GM23338 (cell line): ENCODE data around the gene SH2D4B. TPM values are rescaled to one million over a fixed set of nuclear protein-coding genes. Genes with fewer than 3 reads are reported as not detected.

ENCODE experiments used
- ATAC-seq: fragments of 200-7000 bp; cut with Tn5 transposase; 3 replicates; pipeline ENCODE4 v1.9.1; 2020
- DNase-seq: peaks from one replicate; pipeline ENCODE4 v3.0.0-alpha.2; 2015; ENCODE audit warnings: low spot score
- H2AFZ ChIP-seq: fragments of 200-600 bp; sonication (generic); 2 replicates; pipeline ENCODE4 v1.8.0; 2016; ENCODE audit warnings: antibody characterized with exemption, mild to moderate bottlenecking, moderate library complexity
- H3F3A ChIP-seq: fragments of 200-600 bp; sonication (generic); replicated peaks from 2 replicates; pipeline ENCODE4 v1.8.0; 2017; ENCODE audit warnings: antibody characterized with exemption, mixed run types, low read depth
- H3K27ac ChIP-seq: fragments of 200-600 bp; sonication (generic); 2 replicates; pipeline ENCODE4 v1.6.1; 2016; ENCODE audit warnings: low read depth
- H3K27me3 ChIP-seq: fragments of 200-600 bp; sonication (generic); 2 replicates; pipeline ENCODE4 v1.8.0; 2016; ENCODE audit warnings: mild to moderate bottlenecking, mixed run types, moderate library complexity; ENCODE audit not compliant: insufficient read depth
- H3K36me3 ChIP-seq: fragments of 200-600 bp; sonication (generic); 2 replicates; pipeline ENCODE4 v1.8.0; 2016; ENCODE audit warnings: mild to moderate bottlenecking; ENCODE audit not compliant: insufficient read depth
- H3K4me1 ChIP-seq: fragments of 200-600 bp; sonication (generic); 2 replicates; pipeline ENCODE4 v1.8.0; 2016; ENCODE audit warnings: mild to moderate bottlenecking, moderate library complexity; ENCODE audit not compliant: insufficient read depth
- H3K4me2 ChIP-seq: fragments of 200-600 bp; sonication (generic); 2 replicates; pipeline ENCODE4 v1.7.1; 2017; ENCODE audit warnings: mixed run types
- H3K4me3 ChIP-seq: fragments of 200-600 bp; sonication (generic); 2 replicates; pipeline ENCODE4 v1.6.1; 2016; ENCODE audit warnings: mixed run types
- H3K79me2 ChIP-seq: fragments of 200-600 bp; sonication (generic); replicated peaks from 2 replicates; pipeline ENCODE4 v1.8.0; 2017; ENCODE audit warnings: mild to moderate bottlenecking; ENCODE audit not compliant: insufficient read depth
- H3K9me2 ChIP-seq: fragments of 200-600 bp; sonication (generic); 2 replicates; pipeline ENCODE4 v1.8.0; 2017; ENCODE audit not compliant: insufficient read depth
- H4K20me1 ChIP-seq: fragments of 200-600 bp; sonication (generic); replicated peaks from 2 replicates; pipeline ENCODE4 v1.8.0; 2017; ENCODE audit warnings: mild to moderate bottlenecking; ENCODE audit not compliant: insufficient read depth
- H3K27ac Mint-ChIP-seq: 2 replicates; pipeline ENCODE4 v1.8.0; 2020; ENCODE audit warnings: inconsistent platforms, mild to moderate bottlenecking, moderate library complexity, mixed read lengths
- H3K27me3 Mint-ChIP-seq: 3 replicates; pipeline ENCODE4 v1.8.0; 2022; ENCODE audit warnings: low read depth, mild to moderate bottlenecking, moderate library complexity, mixed read lengths, inconsistent platforms; ENCODE audit not compliant: insufficient read depth, poor library complexity
- H3K36me3 Mint-ChIP-seq: 3 replicates; pipeline ENCODE4 v1.8.0; 2021; ENCODE audit warnings: low read depth, mild to moderate bottlenecking, inconsistent platforms, moderate library complexity, mixed read lengths
- H3K4me1 Mint-ChIP-seq: 3 replicates; pipeline ENCODE4 v1.8.0; 2020; ENCODE audit warnings: mild to moderate bottlenecking, inconsistent platforms, mixed read lengths
- H3K4me3 Mint-ChIP-seq: 3 replicates; pipeline ENCODE4 v1.8.0; 2021; ENCODE audit warnings: moderate library complexity, mild to moderate bottlenecking, inconsistent platforms, mixed read lengths
- H3K9me3 Mint-ChIP-seq: 3 replicates; pipeline ENCODE4 v1.8.0; 2020; ENCODE audit warnings: moderate library complexity, mild to moderate bottlenecking, inconsistent platforms, mixed read lengths
- CREB1 ChIP-seq: fragments of 250-450 bp; sonication (Bioruptor Pico); IDR thresholded peaks from 2 replicates; pipeline ENCODE4 v1.5.0; 2020; ENCODE audit warnings: low read depth, mild to moderate bottlenecking, moderate library complexity
- EZH2 ChIP-seq: fragments of 200-600 bp; sonication (generic); IDR thresholded peaks from one replicate; pipeline ENCODE4 v1.8.0; 2017; ENCODE audit warnings: antibody characterized with exemption, mild to moderate bottlenecking, low read depth; ENCODE audit not compliant: unreplicated experiment
- EZH2phosphoT487 ChIP-seq: fragments of 200-600 bp; sonication (generic); IDR thresholded peaks from one replicate; pipeline ENCODE4 v1.8.1; 2018; ENCODE audit warnings: antibody characterized with exemption; ENCODE audit not compliant: unreplicated experiment
- JUNB ChIP-seq: IDR thresholded peaks from one replicate; pipeline ENCODE4 v1.6.1; 2016; ENCODE audit warnings: antibody characterized with exemption; ENCODE audit not compliant: unreplicated experiment
- NANOG ChIP-seq: IDR thresholded peaks from 2 replicates; pipeline ENCODE4 v1.6.1; 2016; ENCODE audit warnings: antibody characterized with exemption, borderline replicate concordance
- POLR2AphosphoS5 ChIP-seq: IDR thresholded peaks from 2 replicates; pipeline ENCODE4 v1.6.1; 2016; ENCODE audit warnings: antibody characterized with exemption, low read depth
- STAT1 ChIP-seq: IDR thresholded peaks from one replicate; pipeline ENCODE4 v1.6.1; 2016; ENCODE audit warnings: antibody characterized with exemption; ENCODE audit not compliant: unreplicated experiment
- ZNF114 ChIP-seq: fragments of 250-450 bp; sonication (Bioruptor Pico); IDR thresholded peaks from 2 replicates; pipeline ENCODE4 v1.5.0; 2020; ENCODE audit warnings: mild to moderate bottlenecking, moderate library complexity
- ZNF331 ChIP-seq: fragments of 250-450 bp; sonication (Bioruptor Pico); IDR thresholded peaks from 2 replicates; pipeline ENCODE4 v1.5.0; 2020; ENCODE audit warnings: low read depth, mild to moderate bottlenecking, moderate library complexity
- polyA plus RNA-seq: library from polyadenylated mRNA; unstranded; fragments of >200 nt; fragmentation: Nextera tagmentation; extraction: Ambion mirVana; gene quantifications from 2 replicates; pipeline ENCODE4 v1.2.1, GENCODE V29; 2016
- total RNA-seq: library from RNA; depleted of rRNA; stranded (reverse); fragments of >200 nt; shearing (Covaris generic); gene quantifications from 2 replicates; pipeline ENCODE4 v1.2.3, GENCODE V29; 2014
- TF ChIP-seq, protein P1 (sequence below): IDR thresholded peaks from 2 replicates; pipeline ENCODE4 v1.6.1; 2016; ENCODE audit warnings: antibody characterized with exemption
- TF ChIP-seq, protein P2 (sequence below): IDR thresholded peaks from one replicate; pipeline ENCODE4 v1.6.1; 2018; ENCODE audit warnings: antibody characterized with exemption; ENCODE audit not compliant: unreplicated experiment
- TF ChIP-seq, protein P3 (sequence below), 2 experiments: fragments of 200-600 bp in 1 of 2; sonication (generic) in 1 of 2; conservative IDR thresholded peaks; 2 replicates each; pipeline versions ENCODE4 v1.5.1 to v1.6.1; 2016 to 2017; ENCODE audit warnings: antibody characterized with exemption in 2 of 2, low read depth in 2 of 2, mild to moderate bottlenecking in 2 of 2, moderate library complexity in 1 of 2
- TF ChIP-seq, protein P4 (sequence below): fragments of 250-450 bp; sonication (Bioruptor Pico); IDR thresholded peaks from 2 replicates; pipeline ENCODE4 v1.5.0; 2020; ENCODE audit warnings: mild to moderate bottlenecking, moderate library complexity

The SH2D4B gene
- total and polyA plus RNA-seq, 2 experiments from 2014 or later, result 0.08 TPM; not detected in 1

DNA sequence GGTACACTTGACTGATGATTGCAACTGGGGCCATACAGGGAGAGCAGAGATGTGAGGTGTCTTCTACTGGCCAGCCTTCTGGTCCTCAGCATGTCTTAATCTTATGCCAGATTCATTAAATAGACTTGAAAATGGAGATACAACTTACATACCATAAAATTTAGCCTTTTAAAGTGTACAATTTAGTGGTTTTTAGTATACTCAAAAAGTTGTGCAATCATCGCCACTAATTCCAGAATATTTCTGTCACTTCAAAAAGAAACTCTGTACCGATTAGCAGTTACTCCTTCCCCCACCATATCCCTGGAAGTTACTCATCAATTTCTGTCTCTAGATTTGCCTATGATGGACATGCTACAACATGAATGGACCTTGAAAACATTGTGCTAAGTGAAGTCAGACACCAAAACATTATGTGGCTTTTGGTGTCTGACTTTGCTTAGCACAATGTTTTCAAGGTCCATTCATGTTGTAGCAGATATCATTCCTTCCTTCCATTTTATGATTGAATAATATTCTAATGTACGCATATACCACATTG is 53.0 kb downstream of the SH2D4B start:
- Histone ChIP-seq H4K20me1 (no peaks in the 10 kb centered on the region), H3F3A (no peaks in the 10 kb centered on the region), H3K36me3 (no peaks in the 10 kb centered on the region), H3K4me1 (no peaks in the 10 kb centered on the region), H3K4me2 (no peak overlapping the region), H3K4me3 (no peak overlapping the region), H3K79me2 (no peaks in the 10 kb centered on the region), H3K9me2 (0 out of 2 replicates have a peak, but pooled peaks cover 2% of the 10 kb centered on the region), H3K27me3 (no peaks in the 10 kb centered on the region), H2AFZ (peak overlapping the region; percentile 72; the same call in 1 of the 2 replicates), H3K27ac (no peak overlapping the region)
- TF ChIP-seq NANOG (no peak), STAT1 (no peak), EZH2phosphoT487 (no peak), POLR2AphosphoS5 (no peak), JUNB (no peak), CREB1 (CRISPR knock-in tag) (no peak), EZH2 (no peak), ZNF331 (CRISPR knock-in tag) (no peak), ZNF114 (CRISPR knock-in tag) (no peak)
- TF ChIP-seq, protein P1, sequence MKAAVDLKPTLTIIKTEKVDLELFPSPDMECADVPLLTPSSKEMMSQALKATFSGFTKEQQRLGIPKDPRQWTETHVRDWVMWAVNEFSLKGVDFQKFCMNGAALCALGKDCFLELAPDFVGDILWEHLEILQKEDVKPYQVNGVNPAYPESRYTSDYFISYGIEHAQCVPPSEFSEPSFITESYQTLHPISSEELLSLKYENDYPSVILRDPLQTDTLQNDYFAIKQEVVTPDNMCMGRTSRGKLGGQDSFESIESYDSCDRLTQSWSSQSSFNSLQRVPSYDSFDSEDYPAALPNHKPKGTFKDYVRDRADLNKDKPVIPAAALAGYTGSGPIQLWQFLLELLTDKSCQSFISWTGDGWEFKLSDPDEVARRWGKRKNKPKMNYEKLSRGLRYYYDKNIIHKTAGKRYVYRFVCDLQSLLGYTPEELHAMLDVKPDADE, result no peak
- TF ChIP-seq, protein P2, sequence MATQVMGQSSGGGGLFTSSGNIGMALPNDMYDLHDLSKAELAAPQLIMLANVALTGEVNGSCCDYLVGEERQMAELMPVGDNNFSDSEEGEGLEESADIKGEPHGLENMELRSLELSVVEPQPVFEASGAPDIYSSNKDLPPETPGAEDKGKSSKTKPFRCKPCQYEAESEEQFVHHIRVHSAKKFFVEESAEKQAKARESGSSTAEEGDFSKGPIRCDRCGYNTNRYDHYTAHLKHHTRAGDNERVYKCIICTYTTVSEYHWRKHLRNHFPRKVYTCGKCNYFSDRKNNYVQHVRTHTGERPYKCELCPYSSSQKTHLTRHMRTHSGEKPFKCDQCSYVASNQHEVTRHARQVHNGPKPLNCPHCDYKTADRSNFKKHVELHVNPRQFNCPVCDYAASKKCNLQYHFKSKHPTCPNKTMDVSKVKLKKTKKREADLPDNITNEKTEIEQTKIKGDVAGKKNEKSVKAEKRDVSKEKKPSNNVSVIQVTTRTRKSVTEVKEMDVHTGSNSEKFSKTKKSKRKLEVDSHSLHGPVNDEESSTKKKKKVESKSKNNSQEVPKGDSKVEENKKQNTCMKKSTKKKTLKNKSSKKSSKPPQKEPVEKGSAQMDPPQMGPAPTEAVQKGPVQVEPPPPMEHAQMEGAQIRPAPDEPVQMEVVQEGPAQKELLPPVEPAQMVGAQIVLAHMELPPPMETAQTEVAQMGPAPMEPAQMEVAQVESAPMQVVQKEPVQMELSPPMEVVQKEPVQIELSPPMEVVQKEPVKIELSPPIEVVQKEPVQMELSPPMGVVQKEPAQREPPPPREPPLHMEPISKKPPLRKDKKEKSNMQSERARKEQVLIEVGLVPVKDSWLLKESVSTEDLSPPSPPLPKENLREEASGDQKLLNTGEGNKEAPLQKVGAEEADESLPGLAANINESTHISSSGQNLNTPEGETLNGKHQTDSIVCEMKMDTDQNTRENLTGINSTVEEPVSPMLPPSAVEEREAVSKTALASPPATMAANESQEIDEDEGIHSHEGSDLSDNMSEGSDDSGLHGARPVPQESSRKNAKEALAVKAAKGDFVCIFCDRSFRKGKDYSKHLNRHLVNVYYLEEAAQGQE, result no peak
- TF ChIP-seq, protein P3, sequence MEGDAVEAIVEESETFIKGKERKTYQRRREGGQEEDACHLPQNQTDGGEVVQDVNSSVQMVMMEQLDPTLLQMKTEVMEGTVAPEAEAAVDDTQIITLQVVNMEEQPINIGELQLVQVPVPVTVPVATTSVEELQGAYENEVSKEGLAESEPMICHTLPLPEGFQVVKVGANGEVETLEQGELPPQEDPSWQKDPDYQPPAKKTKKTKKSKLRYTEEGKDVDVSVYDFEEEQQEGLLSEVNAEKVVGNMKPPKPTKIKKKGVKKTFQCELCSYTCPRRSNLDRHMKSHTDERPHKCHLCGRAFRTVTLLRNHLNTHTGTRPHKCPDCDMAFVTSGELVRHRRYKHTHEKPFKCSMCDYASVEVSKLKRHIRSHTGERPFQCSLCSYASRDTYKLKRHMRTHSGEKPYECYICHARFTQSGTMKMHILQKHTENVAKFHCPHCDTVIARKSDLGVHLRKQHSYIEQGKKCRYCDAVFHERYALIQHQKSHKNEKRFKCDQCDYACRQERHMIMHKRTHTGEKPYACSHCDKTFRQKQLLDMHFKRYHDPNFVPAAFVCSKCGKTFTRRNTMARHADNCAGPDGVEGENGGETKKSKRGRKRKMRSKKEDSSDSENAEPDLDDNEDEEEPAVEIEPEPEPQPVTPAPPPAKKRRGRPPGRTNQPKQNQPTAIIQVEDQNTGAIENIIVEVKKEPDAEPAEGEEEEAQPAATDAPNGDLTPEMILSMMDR (conservative IDR thresholded peaks at IDR 0.05; ENCODE audit: low read depth in 2 of 2), result no peak
- TF ChIP-seq, protein P4, sequence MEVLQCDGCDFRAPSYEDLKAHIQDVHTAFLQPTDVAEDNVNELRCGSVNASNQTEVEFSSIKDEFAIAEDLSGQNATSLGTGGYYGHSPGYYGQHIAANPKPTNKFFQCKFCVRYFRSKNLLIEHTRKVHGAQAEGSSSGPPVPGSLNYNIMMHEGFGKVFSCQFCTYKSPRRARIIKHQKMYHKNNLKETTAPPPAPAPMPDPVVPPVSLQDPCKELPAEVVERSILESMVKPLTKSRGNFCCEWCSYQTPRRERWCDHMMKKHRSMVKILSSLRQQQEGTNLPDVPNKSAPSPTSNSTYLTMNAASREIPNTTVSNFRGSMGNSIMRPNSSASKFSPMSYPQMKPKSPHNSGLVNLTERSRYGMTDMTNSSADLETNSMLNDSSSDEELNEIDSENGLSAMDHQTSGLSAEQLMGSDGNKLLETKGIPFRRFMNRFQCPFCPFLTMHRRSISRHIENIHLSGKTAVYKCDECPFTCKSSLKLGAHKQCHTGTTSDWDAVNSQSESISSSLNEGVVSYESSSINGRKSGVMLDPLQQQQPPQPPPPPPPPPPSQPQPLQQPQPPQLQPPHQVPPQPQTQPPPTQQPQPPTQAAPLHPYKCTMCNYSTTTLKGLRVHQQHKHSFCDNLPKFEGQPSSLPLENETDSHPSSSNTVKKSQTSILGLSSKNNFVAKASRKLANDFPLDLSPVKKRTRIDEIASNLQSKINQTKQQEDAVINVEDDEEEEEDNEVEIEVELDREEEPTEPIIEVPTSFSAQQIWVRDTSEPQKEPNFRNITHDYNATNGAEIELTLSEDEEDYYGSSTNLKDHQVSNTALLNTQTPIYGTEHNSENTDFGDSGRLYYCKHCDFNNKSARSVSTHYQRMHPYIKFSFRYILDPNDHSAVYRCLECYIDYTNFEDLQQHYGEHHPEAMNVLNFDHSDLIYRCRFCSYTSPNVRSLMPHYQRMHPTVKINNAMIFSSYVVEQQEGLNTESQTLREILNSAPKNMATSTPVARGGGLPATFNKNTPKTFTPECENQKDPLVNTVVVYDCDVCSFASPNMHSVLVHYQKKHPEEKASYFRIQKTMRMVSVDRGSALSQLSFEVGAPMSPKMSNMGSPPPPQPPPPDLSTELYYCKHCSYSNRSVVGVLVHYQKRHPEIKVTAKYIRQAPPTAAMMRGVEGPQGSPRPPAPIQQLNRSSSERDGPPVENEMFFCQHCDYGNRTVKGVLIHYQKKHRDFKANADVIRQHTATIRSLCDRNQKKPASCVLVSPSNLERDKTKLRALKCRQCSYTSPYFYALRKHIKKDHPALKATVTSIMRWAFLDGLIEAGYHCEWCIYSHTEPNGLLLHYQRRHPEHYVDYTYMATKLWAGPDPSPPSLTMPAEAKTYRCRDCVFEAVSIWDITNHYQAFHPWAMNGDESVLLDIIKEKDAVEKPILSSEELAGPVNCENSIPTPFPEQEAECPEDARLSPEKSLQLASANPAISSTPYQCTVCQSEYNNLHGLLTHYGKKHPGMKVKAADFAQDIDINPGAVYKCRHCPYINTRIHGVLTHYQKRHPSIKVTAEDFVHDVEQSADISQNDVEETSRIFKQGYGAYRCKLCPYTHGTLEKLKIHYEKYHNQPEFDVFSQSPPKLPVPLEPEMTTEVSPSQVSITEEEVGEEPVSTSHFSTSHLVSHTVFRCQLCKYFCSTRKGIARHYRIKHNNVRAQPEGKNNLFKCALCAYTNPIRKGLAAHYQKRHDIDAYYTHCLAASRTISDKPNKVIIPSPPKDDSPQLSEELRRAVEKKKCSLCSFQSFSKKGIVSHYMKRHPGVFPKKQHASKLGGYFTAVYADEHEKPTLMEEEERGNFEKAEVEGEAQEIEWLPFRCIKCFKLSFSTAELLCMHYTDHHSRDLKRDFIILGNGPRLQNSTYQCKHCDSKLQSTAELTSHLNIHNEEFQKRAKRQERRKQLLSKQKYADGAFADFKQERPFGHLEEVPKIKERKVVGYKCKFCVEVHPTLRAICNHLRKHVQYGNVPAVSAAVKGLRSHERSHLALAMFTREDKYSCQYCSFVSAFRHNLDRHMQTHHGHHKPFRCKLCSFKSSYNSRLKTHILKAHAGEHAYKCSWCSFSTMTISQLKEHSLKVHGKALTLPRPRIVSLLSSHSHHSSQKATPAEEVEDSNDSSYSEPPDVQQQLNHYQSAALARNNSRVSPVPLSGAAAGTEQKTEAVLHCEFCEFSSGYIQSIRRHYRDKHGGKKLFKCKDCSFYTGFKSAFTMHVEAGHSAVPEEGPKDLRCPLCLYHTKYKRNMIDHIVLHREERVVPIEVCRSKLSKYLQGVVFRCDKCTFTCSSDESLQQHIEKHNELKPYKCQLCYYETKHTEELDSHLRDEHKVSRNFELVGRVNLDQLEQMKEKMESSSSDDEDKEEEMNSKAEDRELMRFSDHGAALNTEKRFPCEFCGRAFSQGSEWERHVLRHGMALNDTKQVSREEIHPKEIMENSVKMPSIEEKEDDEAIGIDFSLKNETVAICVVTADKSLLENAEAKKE (CRISPR knock-in tag), result no peak
- peaks cover 7% of the 10 kb centered on the region for H3K36me3 Mint-ChIP-seq
- ATAC-seq, result no peak
- no peak overlapping the region for H3K4me3 Mint-ChIP-seq
- DNase-seq, result no peak
- H3K27me3 Mint-ChIP-seq, result peaks cover 6% of the 10 kb centered on the region
- H3K27ac Mint-ChIP-seq, result no peak overlapping the region
- peaks cover 16% of the 10 kb centered on the region for H3K9me3 Mint-ChIP-seq
- H3K4me1 Mint-ChIP-seq, result peaks cover 12% of the 10 kb centered on the region; the same call in 2 of the 3 replicates
